DND-41 (cell line): ENCODE measurements around the gene USP17L20.
"Not testable (repeated sequence)": the region's sequence is repeated elsewhere in the genome, so short reads cannot be mapped to it uniquely, and the experiment has no call there.

Experiments used
- CTCF ChIP-seq: IDR thresholded peaks from 2 replicates; pipeline ENCODE4 v1.5.1; 2012; ENCODE audit warnings: borderline replicate concordance, low read length, moderate library complexity, mild to moderate bottlenecking; ENCODE audit not compliant: poor library complexity, severe bottlenecking; ENCODE audit errors: extremely low read depth
- EZH2 ChIP-seq: IDR thresholded peaks from 3 replicates; pipeline ENCODE4 v1.6.1; 2012; ENCODE audit warnings: borderline replicate concordance, low read depth, mild to moderate bottlenecking, moderate library complexity, low read length, inconsistent platforms; ENCODE audit not compliant: severe bottlenecking

GRCh38 chr4:9262572-9262971 lies 4.6 kb downstream of the USP17L20 start, which contains the start of gene USP17L21:
- not testable (repeated sequence) for TF ChIP-seq CTCF, EZH2
